Activated T-helper 1 cell treated with Interleukin-2 at 50 U/mL for 16 hours (primary cell): ENCODE data around the gene ANXA2R.

ENCODE experiments used
- DNase-seq: peaks from one replicate; pipeline ENCODE4 v3.0.0-alpha.2; 2020; ENCODE audit warnings: low read depth

ANXA2R gene

GRCh38 chr5:43000111-43000840 is 39.8 kb downstream of the ANXA2R start:
- no peak for DNase-seq

DNA sequence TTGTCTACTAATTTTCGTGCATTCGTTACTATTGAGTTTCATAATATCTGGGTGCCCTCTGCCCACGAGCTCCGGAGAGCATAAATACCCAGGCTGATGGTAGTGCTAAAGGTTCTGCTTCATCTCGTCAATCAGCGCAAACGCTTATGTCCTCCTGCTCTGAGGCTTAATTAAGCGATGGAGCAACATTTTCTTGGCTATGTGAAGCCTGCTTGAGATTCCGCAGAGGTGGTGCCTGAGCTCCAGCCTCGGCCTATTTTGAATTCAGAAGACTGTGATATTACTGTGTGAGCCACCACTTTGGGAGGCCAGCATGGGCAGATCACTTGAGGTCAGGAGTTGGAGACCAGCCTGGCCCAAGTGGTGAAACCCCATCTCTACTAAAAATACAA is 44.8 kb downstream of the ANXA2R start:
- DNase-seq, result no peak

DNA sequence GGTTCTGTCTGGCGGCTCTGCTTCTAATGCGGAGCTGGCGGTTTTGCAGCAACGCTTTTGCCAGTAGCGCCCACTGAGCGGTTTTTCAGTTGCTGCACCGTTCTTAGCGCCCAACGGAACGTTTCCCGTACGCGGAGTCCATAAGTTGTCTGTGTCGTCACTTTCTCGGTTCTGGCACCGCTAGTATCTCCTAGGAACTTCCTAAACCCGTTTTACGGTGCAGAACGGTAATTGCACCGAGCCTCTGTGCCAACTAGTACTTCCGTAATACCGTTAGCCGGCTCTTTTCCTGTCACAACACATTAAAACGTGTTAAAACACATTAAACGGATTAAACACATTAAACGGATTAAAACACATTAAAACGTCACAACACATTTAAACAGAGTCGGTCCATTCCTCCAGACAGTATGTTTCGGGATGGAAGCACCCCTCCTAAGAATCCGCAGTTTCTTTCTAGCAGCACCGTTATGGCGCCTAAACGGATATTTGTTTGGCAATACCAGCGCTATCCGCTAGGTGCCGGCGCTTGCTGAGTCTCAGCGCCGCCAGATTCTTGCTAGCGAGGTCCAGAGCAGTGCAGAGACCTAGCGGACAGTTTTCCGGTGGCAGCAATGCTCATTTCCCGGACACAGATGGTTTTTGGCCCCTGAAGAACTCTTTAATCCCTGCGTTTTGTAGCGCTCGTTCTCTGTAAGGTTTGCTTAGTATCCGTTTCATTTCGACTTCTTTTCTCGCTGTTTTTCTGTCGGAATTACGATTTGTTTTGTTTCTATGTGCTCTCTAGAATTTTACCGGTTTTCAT is 45.4 kb downstream of the ANXA2R start:
- peak; percentile 76 for DNase-seq

DNA sequence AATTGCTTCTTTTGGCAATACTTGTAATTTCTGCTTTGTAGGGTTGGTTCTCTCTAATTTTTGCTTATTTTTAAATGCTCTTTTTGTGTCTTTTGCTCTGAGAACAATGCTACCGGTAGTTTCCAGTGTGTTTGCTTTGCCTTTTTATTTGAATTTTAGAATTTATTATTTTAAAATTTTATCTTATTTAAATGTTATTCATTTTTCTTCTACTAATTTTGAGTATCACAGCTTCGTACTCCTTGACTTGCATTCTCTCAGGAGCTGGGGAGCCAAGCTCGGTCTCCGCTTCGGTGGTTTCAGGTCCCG is 45.9 kb downstream of the ANXA2R start:
- no peak for DNase-seq

DNA sequence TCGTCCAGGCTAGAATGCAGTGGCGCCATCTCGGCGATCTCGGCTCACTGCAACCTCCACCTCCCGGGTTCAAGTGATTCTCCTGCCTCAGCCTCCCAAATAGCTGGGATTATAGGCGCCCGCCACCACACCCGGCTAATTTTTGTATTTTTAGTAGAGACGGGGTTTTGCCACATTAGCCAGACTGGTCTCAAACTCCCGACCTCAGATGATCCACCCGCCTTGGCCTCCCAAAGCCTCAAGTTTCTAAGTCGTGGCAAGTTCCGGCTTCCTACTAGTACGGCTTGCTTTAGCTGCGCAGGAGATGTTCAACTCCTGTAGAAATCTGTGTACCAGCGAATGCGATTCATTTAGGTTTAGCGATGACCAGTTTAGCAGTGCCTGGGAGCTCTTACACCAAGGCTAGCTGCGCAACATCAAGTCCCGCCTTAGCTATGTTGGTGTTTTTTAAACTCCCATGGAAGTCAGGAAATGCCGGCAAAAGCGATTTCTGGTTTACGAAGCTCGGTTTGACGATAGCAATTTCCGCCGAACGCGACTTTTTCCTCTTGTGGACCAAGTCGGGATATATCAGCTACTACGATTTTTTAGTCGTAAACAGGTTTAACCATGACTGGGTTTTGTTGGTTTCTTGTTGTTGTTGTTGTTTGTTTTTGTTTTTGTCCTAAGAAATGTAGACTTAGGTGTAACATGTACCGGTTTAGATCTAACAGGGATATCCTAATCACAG is 46.4 kb downstream of the ANXA2R start:
- peak; percentile 44 for DNase-seq

GRCh38 chr5:42992088-42992879 is 47.8 kb downstream of the ANXA2R start:
- peak; percentile 70 for DNase-seq

DNA sequence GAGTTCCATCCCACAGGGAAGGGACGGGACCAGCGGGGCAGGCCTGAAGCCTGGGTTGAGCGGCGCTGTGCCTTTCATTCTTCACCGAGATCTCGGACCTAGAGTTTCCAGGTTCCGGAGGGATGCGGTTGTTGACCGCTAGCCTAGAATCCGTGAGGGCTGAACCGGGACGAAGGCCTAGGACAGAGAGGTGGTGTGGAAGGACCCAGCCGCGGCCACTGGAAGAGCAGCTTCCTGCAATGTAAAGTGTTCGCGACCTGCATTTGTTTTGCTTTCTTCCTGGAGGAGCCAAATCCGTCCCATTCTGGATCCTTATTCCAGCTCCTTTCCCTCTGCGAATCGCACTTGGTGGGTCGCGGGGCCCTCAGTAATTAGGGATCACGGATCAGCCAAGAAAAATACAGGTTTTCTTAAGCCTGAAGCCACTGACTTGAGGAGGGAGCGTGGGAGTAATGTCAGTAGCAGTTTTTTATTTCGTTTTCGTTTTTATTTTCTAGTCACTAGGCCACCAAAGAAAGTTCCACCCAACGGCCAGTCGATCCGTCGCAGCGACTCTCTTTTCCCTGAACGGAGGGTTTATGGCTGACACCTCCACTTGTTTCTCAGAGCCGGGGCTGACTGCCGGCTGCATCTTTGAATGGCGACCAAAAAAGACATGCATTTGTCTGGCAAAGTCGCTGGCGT is 48.6 kb downstream of the ANXA2R start:
- DNase-seq, result no peak

- no peak for DNase-seq
Measured at GRCh38 chr5:42990892-42991291, 49.2 kb downstream of the ANXA2R start.
